ENCODE measurements around the gene CCR7. TPM values are rescaled to one million over a fixed set of nuclear protein-coding genes. Genes with fewer than 3 reads are reported as not detected.

CCR7 gene
- total RNA-seq, 1 experiment from 2014 or later, result 0.57 TPM

GRCh38 chr17:40529991-40530390 is 35.3 kb downstream of the CCR7 start (continued):
- TF ChIP-seq PREB (CRISPR knock-in tag; IDR thresholded peaks at IDR 0.05; ENCODE audit: borderline replicate concordance), result no peak
- TF ChIP-seq ZNF232 (CRISPR knock-in tag; IDR thresholded peaks at IDR 0.05), result no peak
- TF ChIP-seq, protein P1, sequence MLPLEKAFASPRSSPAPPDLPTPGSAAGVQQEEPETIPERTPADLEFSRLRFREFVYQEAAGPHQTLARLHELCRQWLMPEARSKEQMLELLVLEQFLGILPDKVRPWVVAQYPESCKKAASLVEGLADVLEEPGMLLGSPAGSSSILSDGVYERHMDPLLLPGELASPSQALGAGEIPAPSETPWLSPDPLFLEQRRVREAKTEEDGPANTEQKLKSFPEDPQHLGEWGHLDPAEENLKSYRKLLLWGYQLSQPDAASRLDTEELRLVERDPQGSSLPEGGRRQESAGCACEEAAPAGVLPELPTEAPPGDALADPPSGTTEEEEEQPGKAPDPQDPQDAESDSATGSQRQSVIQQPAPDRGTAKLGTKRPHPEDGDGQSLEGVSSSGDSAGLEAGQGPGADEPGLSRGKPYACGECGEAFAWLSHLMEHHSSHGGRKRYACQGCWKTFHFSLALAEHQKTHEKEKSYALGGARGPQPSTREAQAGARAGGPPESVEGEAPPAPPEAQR (CRISPR knock-in tag; IDR thresholded peaks at IDR 0.05), result no peak
- no peak for TF ChIP-seq E2F1 (CRISPR knock-in tag; IDR thresholded peaks at IDR 0.05)
- no peak for TF ChIP-seq FOXP1 (CRISPR knock-in tag; IDR thresholded peaks at IDR 0.05; ENCODE audit: borderline replicate concordance)
- TF ChIP-seq STAT6 (CRISPR knock-in tag; conservative IDR thresholded peaks at IDR 0.05; ENCODE audit: low read depth), result no peak
- no peak for TF ChIP-seq FOXJ3 (CRISPR knock-in tag; IDR thresholded peaks at IDR 0.05; ENCODE audit: borderline replicate concordance)

DNA sequence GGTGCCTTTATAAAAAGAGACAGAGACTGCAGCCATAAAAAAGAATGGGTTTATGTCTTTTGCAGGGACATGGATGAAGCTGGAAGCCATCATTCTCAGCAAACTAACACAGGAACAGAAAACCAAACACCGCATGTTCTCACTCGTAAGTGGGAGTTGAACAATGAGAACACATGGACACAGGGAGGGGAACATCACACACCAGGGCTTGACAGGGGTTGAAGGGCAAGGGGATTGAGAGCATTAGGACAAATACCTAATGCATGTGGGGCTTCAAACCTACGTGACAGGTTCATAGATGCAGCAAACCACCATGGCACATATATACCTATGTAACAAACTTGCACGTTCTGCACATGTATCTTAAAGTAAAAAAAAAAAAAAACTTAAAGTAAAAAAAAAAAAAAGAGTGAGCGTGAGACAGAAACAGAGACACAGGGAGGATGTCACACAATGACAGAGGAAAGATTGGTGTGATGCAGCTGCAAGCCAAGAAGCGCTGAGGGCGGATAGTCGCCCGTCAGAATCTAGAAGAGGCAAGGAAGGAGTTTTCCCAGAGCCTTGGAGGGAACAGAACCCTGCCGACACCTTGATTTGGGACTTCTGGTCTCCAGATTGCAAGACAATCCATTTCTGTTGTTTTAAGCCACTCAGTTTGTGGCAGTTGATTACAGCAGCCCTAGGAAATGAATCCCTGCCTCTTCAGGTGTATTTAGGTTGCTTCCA is 36.4 kb downstream of the CCR7 start:
- ChIA-PET POLR2A (no interaction called here), CTCF (interaction anchor here (0.6 to 0.7 kb wide), 2 partner anchors 53 to 1082 kb away, joined by 3 to 5 read pairs; no protein-coding TSS in a partner anchor)
- TF ChIP-seq ZNF425 (CRISPR knock-in tag; conservative IDR thresholded peaks at IDR 0.05) (no peak), NR2C2 (CRISPR knock-in tag; IDR thresholded peaks at IDR 0.05) (no peak), JUN (CRISPR knock-in tag; IDR thresholded peaks at IDR 0.05) (no peak), E2F5 (CRISPR knock-in tag; IDR thresholded peaks at IDR 0.05) (no peak), ZBTB43 (CRISPR knock-in tag; IDR thresholded peaks at IDR 0.05) (no peak), GRHL2 (CRISPR knock-in tag; IDR thresholded peaks at IDR 0.05; ENCODE audit: insufficient replicate concordance, severe bottlenecking) (no peak), EMX1 (CRISPR knock-in tag; IDR thresholded peaks at IDR 0.05) (no peak), E2F1 (CRISPR knock-in tag; IDR thresholded peaks at IDR 0.05) (no peak), ZNF138 (CRISPR knock-in tag; conservative IDR thresholded peaks at IDR 0.05) (no peak), NR1H2 (CRISPR knock-in tag; IDR thresholded peaks at IDR 0.05) (no peak), ELF4 (CRISPR knock-in tag; IDR thresholded peaks at IDR 0.05; ENCODE audit: low read depth) (no peak), ZNF671 (CRISPR knock-in tag; IDR thresholded peaks at IDR 0.05) (no peak)

More for the DNA sequence above, 36.4 kb downstream of the CCR7 start:
- Mint-ChIP-seq H3K36me3 (peaks cover 14% of the 10 kb centered on the region), H3K27ac (no peak overlapping the region), H3K4me3 (no peak overlapping the region), H3K9me3 (peaks cover 15% of the 10 kb centered on the region), H3K27me3 (ENCODE audit: low read depth) (peaks cover 3% of the 10 kb centered on the region), H3K4me1 (peaks cover 18% of the 10 kb centered on the region)
- ATAC-seq (no peak), DNase-seq (ENCODE audit: low spot score) (no peak)
